Stomach (tissue), 4 donors: ENCODE measurements around the gene KIF5A.

Source experiments
- EP300 ChIP-seq: sonication (generic); formaldehyde crosslinking; IDR thresholded peaks from one replicate; pipeline ENCODE4 v1.6.1; 2017; ENCODE audit warnings: antibody characterized with exemption
- POLR2A ChIP-seq, 4 donors: fragments of 450-650 bp; IDR thresholded peaks; one replicate each; pipeline ENCODE4 v1.6.1; 2016; ENCODE audit warnings: antibody characterized with exemption in 4 of 4, control low read depth in 2 of 4, mild to moderate bottlenecking in 1 of 4, moderate library complexity in 1 of 4
- POLR2AphosphoS5 ChIP-seq, 3 donors: sonication (generic); formaldehyde crosslinking; IDR thresholded peaks; one replicate each; pipeline ENCODE4 v1.6.1; 2016; ENCODE audit warnings: antibody characterized with exemption in 3 of 3
- TF ChIP-seq, protein P1 (sequence below), 7 experiments: fragments of 450-650 bp in 4 of 7; fragments of 200-600 bp in 3 of 7; sonication (generic) in 3 of 7; IDR thresholded peaks; one replicate each; pipeline ENCODE4 v1.5.1; 2016 to 2019; ENCODE audit warnings: antibody characterized with exemption in 7 of 7, control low read depth in 2 of 7, mild to moderate bottlenecking in 1 of 7

DNA sequence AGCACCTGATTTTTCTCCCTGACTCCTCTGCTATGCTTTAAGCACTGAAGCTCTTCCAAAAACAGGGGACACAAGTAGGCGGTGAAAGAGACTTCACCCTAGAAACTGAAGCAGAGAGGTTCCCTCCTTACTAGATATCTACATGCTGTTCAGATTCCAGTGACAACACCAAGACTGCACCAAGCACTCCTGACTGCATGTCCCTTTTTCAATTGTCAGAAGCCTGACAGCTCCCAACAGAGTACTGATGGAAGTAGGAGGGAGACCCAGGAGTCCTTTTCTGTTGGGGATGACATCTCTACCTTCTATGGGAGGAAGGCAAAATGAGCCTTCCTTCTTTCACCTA lies 13.3 kb upstream of the KIF5A start:
- TF ChIP-seq, protein P1, sequence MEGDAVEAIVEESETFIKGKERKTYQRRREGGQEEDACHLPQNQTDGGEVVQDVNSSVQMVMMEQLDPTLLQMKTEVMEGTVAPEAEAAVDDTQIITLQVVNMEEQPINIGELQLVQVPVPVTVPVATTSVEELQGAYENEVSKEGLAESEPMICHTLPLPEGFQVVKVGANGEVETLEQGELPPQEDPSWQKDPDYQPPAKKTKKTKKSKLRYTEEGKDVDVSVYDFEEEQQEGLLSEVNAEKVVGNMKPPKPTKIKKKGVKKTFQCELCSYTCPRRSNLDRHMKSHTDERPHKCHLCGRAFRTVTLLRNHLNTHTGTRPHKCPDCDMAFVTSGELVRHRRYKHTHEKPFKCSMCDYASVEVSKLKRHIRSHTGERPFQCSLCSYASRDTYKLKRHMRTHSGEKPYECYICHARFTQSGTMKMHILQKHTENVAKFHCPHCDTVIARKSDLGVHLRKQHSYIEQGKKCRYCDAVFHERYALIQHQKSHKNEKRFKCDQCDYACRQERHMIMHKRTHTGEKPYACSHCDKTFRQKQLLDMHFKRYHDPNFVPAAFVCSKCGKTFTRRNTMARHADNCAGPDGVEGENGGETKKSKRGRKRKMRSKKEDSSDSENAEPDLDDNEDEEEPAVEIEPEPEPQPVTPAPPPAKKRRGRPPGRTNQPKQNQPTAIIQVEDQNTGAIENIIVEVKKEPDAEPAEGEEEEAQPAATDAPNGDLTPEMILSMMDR (IDR thresholded peaks at IDR 0.05), result no peak
- TF ChIP-seq EP300, result no peak
- no peak for TF ChIP-seq POLR2A (IDR thresholded peaks at IDR 0.05)
- no peak for TF ChIP-seq POLR2AphosphoS5 (IDR thresholded peaks at IDR 0.05)
